ENCODE results near the gene SCAF8. TPM values are rescaled to one million over a fixed set of nuclear protein-coding genes. Genes with fewer than 3 reads are reported as not detected.

Gene SCAF8
- total and polyA plus RNA-seq, 2 of the 4 experiments (the other 2 are of a cell fraction), result 16.1 to 23.5 TPM

DNA sequence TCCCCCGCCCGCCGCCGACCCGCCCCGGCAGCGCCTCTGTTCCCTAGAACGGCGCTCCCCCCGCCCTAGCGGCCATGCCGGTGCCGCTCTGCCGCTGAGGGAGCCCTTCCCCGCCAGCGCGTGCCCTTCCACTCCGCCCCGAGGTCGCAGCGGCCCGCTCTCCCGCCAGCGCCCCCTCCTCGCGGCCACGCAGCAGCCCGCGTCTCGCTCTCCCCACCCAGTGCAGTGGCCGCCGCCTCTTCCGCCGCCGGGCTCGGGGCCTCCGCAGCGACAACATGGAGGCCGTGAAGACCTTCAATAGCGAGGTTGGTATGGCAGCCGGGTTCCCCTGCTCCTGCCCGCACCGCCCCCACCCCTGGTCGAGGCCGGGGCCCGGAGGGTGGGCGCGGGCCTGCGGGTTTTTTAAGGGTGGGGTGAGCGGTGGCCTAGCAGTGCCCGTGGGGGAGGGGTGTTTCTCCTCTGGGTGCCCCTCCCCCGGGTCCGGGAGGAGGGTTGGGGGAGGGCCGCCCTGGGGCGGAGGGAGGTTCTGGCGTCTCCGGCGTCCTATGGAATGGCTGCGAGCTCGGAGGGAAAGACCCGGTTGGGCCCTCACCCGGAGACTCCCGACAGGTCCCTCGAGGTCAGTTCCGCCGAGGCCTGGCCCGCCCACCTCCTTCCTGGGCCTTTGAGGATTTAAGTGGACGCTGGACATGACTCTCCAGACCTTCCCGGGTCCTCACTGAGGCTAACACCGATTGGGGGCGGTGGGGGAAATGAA, 588 bp downstream of the SCAF8 start (continued):
- TF ChIP-seq, protein P1, sequence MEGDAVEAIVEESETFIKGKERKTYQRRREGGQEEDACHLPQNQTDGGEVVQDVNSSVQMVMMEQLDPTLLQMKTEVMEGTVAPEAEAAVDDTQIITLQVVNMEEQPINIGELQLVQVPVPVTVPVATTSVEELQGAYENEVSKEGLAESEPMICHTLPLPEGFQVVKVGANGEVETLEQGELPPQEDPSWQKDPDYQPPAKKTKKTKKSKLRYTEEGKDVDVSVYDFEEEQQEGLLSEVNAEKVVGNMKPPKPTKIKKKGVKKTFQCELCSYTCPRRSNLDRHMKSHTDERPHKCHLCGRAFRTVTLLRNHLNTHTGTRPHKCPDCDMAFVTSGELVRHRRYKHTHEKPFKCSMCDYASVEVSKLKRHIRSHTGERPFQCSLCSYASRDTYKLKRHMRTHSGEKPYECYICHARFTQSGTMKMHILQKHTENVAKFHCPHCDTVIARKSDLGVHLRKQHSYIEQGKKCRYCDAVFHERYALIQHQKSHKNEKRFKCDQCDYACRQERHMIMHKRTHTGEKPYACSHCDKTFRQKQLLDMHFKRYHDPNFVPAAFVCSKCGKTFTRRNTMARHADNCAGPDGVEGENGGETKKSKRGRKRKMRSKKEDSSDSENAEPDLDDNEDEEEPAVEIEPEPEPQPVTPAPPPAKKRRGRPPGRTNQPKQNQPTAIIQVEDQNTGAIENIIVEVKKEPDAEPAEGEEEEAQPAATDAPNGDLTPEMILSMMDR (conservative IDR thresholded peaks at IDR 0.05; ENCODE audit: low read depth, low read length), result no peak

DNA sequence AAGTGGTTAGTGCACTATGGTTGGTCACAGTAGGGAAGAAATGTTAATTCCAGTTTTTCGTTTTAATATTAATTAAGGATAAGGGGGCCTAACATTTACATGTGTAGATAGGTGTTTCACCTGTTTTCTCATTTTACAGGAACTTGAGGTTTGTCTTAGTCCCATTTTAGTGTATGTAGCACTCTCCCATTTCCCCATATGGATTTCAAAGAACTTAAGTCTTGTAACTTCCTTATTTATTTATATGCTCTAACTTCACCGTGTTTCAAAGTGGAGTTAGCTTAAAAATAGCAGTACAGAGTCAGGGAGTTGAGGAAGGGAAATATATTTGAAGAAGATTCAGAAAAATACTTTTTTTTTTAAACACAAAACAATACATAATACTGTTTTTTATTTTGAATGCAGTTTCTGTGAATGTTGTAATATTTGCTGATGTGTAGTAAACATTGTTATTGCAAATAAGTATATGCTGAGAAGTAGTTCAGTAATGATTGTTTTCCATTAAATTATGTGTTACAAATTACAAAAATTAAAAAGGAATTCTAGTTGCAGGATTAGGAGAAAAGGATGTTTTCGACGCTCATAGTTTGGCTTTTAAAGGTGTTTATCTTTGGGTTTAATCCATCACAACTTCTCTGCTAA, 3.5 kb downstream of the SCAF8 start:
- H2BK120ac ChIP-seq (ENCODE audit: low read depth, low read length), result no peak overlapping the region
- no peak overlapping the region for H3K9ac ChIP-seq (ENCODE audit: low read depth, low read length)
- no peak overlapping the region for H2AFZ ChIP-seq (replicated peaks; ENCODE audit: low read length, poor library complexity)
- H3K56ac ChIP-seq (ENCODE audit: extremely low read depth, insufficient read depth, low read length), result no peak overlapping the region
- no peak overlapping the region for H3K23ac ChIP-seq (ENCODE audit: low read depth, low read length)
- H2AK9ac ChIP-seq (replicated peaks; ENCODE audit: low read depth, low read length, poor library complexity), result no peak overlapping the region
- no TSS peak for BruUV-seq (replicated peaks)
- H4K91ac ChIP-seq (ENCODE audit: insufficient read depth, low read depth, low read length), result no peak overlapping the region
- no peaks in the 10 kb centered on the region for H3K9me3 ChIP-seq (ENCODE audit: control insufficient read depth, insufficient read depth, low read length)
- no peak overlapping the region for H3K27ac ChIP-seq (ENCODE audit: insufficient read depth, low read length)
- H3K79me1 ChIP-seq (ENCODE audit: low read depth in 1 of 2, low read length in 2 of 2), result peaks cover 2 to 25% of the 10 kb centered on the region in 2 experiments; a peak in 2 of 4 replicates
- no peak overlapping the region for H2AK5ac ChIP-seq (ENCODE audit: low read depth, low read length)
- DNase-seq (no peak), ATAC-seq (ENCODE audit: low read depth) (no peak)
- H3K4ac ChIP-seq (ENCODE audit: low read depth, low read length), result no peak overlapping the region
- H3K4me1 ChIP-seq (ENCODE audit: control insufficient read depth, insufficient read depth, low read length), result peaks cover 2% of the 10 kb centered on the region
- H2BK15ac ChIP-seq (ENCODE audit: low read depth, low read length), result no peak overlapping the region
- TF ChIP-seq FOS (IDR thresholded peaks at IDR 0.05; ENCODE audit: low read depth, low read length), result no peak
- TF ChIP-seq MAFK (IDR thresholded peaks at IDR 0.05; ENCODE audit: low read depth, low read length), result 0 out of 2 replicates have a peak, but pooled peaks have one; percentile 13
- no CpG with 5 or more reads among the region's 4 CpGs for WGBS, 2 experiments (ENCODE audit: extremely low coverage in 2 of 2, insufficient read length in 1 of 2)
- H4K20me1 ChIP-seq (ENCODE audit: insufficient read depth, low read length), result peaks cover 75% of the 10 kb centered on the region
- intact Hi-C loops (cut with micrococcal nuclease), result no loop called here
- H3K9me1 ChIP-seq (ENCODE audit: insufficient read depth, low read length), result peaks cover 17% of the 10 kb centered on the region
- H3K4me3 ChIP-seq (ENCODE audit: insufficient read depth, low read depth, low read length), result no peak overlapping the region
- H3K14ac ChIP-seq (replicated peaks; ENCODE audit: low read depth, low read length), result no peak overlapping the region
- H3K36me3 ChIP-seq (ENCODE audit: control insufficient read depth, insufficient read depth, low read length), result peaks cover 5% of the 10 kb centered on the region; the same call in 1 of the 2 replicates
- no peak overlapping the region for H3K4me2 ChIP-seq (ENCODE audit: low read depth, low read length)
- dilution Hi-C loops (cut with HindIII; ENCODE audit: low sequenced_read_pairs, unreplicated experiment), result no loop called here
- in situ Hi-C loops (cut with MboI; ENCODE audit: low sequenced_read_pairs), result no loop called here
- ChIA-PET POLR2A (ENCODE audit: unreplicated experiment) (no interaction called here), CTCF (interaction anchor here (0.6 kb wide), 1 partner anchor 292 kb away, joined by 3 read pairs; no protein-coding TSS in a partner anchor)
- no peaks in the 10 kb centered on the region for H3K27me3 ChIP-seq (ENCODE audit: control insufficient read depth, insufficient read depth, low read length)
- no peak overlapping the region for H4K5ac ChIP-seq (ENCODE audit: low read depth, low read length)
- H2BK20ac ChIP-seq (ENCODE audit: low read depth, low read length), result no peak overlapping the region
- no peak overlapping the region for H4K8ac ChIP-seq (ENCODE audit: low read depth in 2 of 2, low read length in 2 of 2)
- H3K18ac ChIP-seq (ENCODE audit: low read depth, low read length), result no peak overlapping the region
- H2BK5ac ChIP-seq (ENCODE audit: low read depth, low read length, poor library complexity, severe bottlenecking), result no peak overlapping the region
